Iris pigment epithelial cell (primary cell): Measurements from ENCODE around the gene RTKN2.
A peak's percentile ranks its signal among the peaks of the same experiment; 100 is the strongest.
"Not testable (repeated sequence)": the region's sequence is repeated elsewhere in the genome, so short reads cannot be mapped to it uniquely, and the experiment has no call there.

Experiments
- DNase-seq: peaks from one replicate; pipeline ENCODE4 v3.0.0-alpha.2; 2011; ENCODE audit warnings: low read depth

The RTKN2 gene

GRCh38 chr10:62259456-62259855, 9.2 kb downstream of the RTKN2 start:
- DNase-seq = no peak

GRCh38 chr10:62258926-62259325, 9.7 kb downstream of the RTKN2 start:
- DNase-seq = no peak

GRCh38 chr10:62253704-62254103, 14.9 kb downstream of the RTKN2 start:
- DNase-seq = no peak

GRCh38 chr10:62252051-62252450, 16.6 kb downstream of the RTKN2 start:
- DNase-seq = no peak

- peak; percentile 83 for DNase-seq
Measured at GRCh38 chr10:62250594-62251198, 17.9 kb downstream of the RTKN2 start.

- no peak for DNase-seq
Measured at GRCh38 chr10:62249957-62250356, 18.7 kb downstream of the RTKN2 start.

GRCh38 chr10:62248465-62248864, 20.2 kb downstream of the RTKN2 start:
- DNase-seq = no peak

- peak; percentile 80 for DNase-seq
Measured at GRCh38 chr10:62244785-62245467, 23.7 kb downstream of the RTKN2 start.

GRCh38 chr10:62244088-62244487, 24.6 kb downstream of the RTKN2 start:
- no peak for DNase-seq

- no peak for DNase-seq
Measured at GRCh38 chr10:62243647-62243997, 25.0 kb downstream of the RTKN2 start.

GRCh38 chr10:62242965-62243646, 25.5 kb downstream of the RTKN2 start:
- DNase-seq = peak; percentile 97

GRCh38 chr10:62241521-62241920, 27.1 kb downstream of the RTKN2 start:
- not testable (repeated sequence) for DNase-seq

GRCh38 chr10:62239994-62240393, 28.6 kb downstream of the RTKN2 start:
- peak; percentile 11 for DNase-seq

- DNase-seq = no peak
Measured at GRCh38 chr10:62238880-62239279, 29.8 kb downstream of the RTKN2 start.

- no peak for DNase-seq
Measured at GRCh38 chr10:62237966-62238365, 30.7 kb downstream of the RTKN2 start.

- no peak for DNase-seq
Measured at GRCh38 chr10:62237506-62237905, 31.1 kb downstream of the RTKN2 start.

GRCh38 chr10:62234077-62234605, 34.5 kb downstream of the RTKN2 start:
- DNase-seq = peak; percentile 10

- peak; percentile 49 for DNase-seq
Measured at GRCh38 chr10:62233356-62234076, 35.1 kb downstream of the RTKN2 start.

GRCh38 chr10:62231805-62232204, 36.8 kb downstream of the RTKN2 start:
- no peak for DNase-seq

- DNase-seq = peak; percentile 87
Measured at GRCh38 chr10:62231371-62231770, 37.3 kb downstream of the RTKN2 start.

- peak; percentile 44 for DNase-seq
Measured at GRCh38 chr10:62230344-62231121, 38.1 kb downstream of the RTKN2 start.

GRCh38 chr10:62225362-62225761, 43.3 kb downstream of the RTKN2 start:
- no peak for DNase-seq
